Type B pancreatic cell (in vitro differentiated cells): Measurements from ENCODE around the gene MCM9. TPM values are rescaled to one million over a fixed set of nuclear protein-coding genes. Genes with fewer than 3 reads are reported as not detected.
A peak's percentile ranks its signal among the peaks of the same experiment; 100 is the strongest.

Experiments used
- DNase-seq: peaks from one replicate; pipeline ENCODE4 v3.0.0; 2021; ENCODE audit warnings: mixed read lengths; ENCODE audit not compliant: unreplicated experiment; ENCODE audit errors: extremely low spot score
- H3K27ac Mint-ChIP-seq: 2 replicates; pipeline ENCODE4 v1.8.0; 2021; ENCODE audit warnings: mild to moderate bottlenecking, mixed read lengths
- H3K27me3 Mint-ChIP-seq: 2 replicates; pipeline ENCODE4 v1.8.0; 2021; ENCODE audit warnings: mixed read lengths
- H3K36me3 Mint-ChIP-seq: 2 replicates; pipeline ENCODE4 v1.8.0; 2021; ENCODE audit warnings: mixed read lengths
- H3K4me1 Mint-ChIP-seq: one replicate; pipeline ENCODE4 v1.8.0; 2021; ENCODE audit warnings: mixed read lengths; ENCODE audit not compliant: unreplicated experiment
- H3K4me3 Mint-ChIP-seq: 2 replicates; pipeline ENCODE4 v1.8.0; 2021; ENCODE audit warnings: mild to moderate bottlenecking, mixed read lengths
- H3K9me3 Mint-ChIP-seq: 2 replicates; pipeline ENCODE4 v1.8.0; 2021; ENCODE audit warnings: mixed read lengths
- CTCF ChIP-seq: fragments of 200-600 bp; sonication (generic); conservative IDR thresholded peaks from 2 replicates; pipeline ENCODE4 v1.5.0; 2021; ENCODE audit warnings: antibody characterized with exemption, mild to moderate bottlenecking
- total RNA-seq: library from RNA; stranded (reverse); gene quantifications from 2 replicates; pipeline ENCODE4 v1.2.1, GENCODE V29; 2021; ENCODE audit warnings: low replicate concordance

Gene MCM9
- total RNA-seq, 1 donor from 2014 or later = 19.6 TPM

- TF ChIP-seq CTCF = no peak
- no peak for DNase-seq
- no peaks in the 10 kb centered on the region for H3K9me3 Mint-ChIP-seq
- no peak overlapping the region for H3K27ac Mint-ChIP-seq
- H3K4me3 Mint-ChIP-seq = no peak overlapping the region
- H3K27me3 Mint-ChIP-seq = no peaks in the 10 kb centered on the region
- no peaks in the 10 kb centered on the region for H3K36me3 Mint-ChIP-seq
- peaks cover 22% of the 10 kb centered on the region for H3K4me1 Mint-ChIP-seq
These were observed 153.1 kb downstream of the MCM9 start for GRCh38 chr6:118781897-118782296.

- Mint-ChIP-seq H3K36me3 (no peaks in the 10 kb centered on the region), H3K4me3 (no peak overlapping the region), H3K27ac (no peak overlapping the region), H3K4me1 (peaks cover 29% of the 10 kb centered on the region), H3K9me3 (no peaks in the 10 kb centered on the region), H3K27me3 (no peaks in the 10 kb centered on the region)
- no peak for TF ChIP-seq CTCF
- DNase-seq = no peak
These were observed 154.3 kb downstream of the MCM9 start for GRCh38 chr6:118780668-118781067.

GRCh38 chr6:118776607-118777549 is 158.1 kb downstream of the MCM9 start:
- Mint-ChIP-seq H3K4me3 (no peak overlapping the region), H3K4me1 (peaks cover 21% of the 10 kb centered on the region), H3K36me3 (no peaks in the 10 kb centered on the region), H3K9me3 (no peaks in the 10 kb centered on the region), H3K27me3 (no peaks in the 10 kb centered on the region), H3K27ac (peak overlapping the region; percentile 1)
- DNase-seq = no peak
- TF ChIP-seq CTCF = peak; percentile 89

- no peak overlapping the region for H3K27ac Mint-ChIP-seq
- DNase-seq = no peak
- H3K27me3 Mint-ChIP-seq = no peaks in the 10 kb centered on the region
- H3K9me3 Mint-ChIP-seq = no peaks in the 10 kb centered on the region
- no peak overlapping the region for H3K4me3 Mint-ChIP-seq
- no peaks in the 10 kb centered on the region for H3K36me3 Mint-ChIP-seq
- peaks cover 25% of the 10 kb centered on the region for H3K4me1 Mint-ChIP-seq
- no peak for TF ChIP-seq CTCF
These were observed 159.6 kb downstream of the MCM9 start for GRCh38 chr6:118775381-118775780.

GRCh38 chr6:118774581-118774980 is 160.4 kb downstream of the MCM9 start:
- no peaks in the 10 kb centered on the region for H3K27me3 Mint-ChIP-seq
- no peak for TF ChIP-seq CTCF
- no peak overlapping the region for H3K4me3 Mint-ChIP-seq
- no peak for DNase-seq
- no peaks in the 10 kb centered on the region for H3K9me3 Mint-ChIP-seq
- H3K27ac Mint-ChIP-seq = no peak overlapping the region
- H3K4me1 Mint-ChIP-seq = peaks cover 31% of the 10 kb centered on the region
- H3K36me3 Mint-ChIP-seq = no peaks in the 10 kb centered on the region
